WTC11 (cell line): ENCODE measurements around the gene EFS. TPM values are rescaled to one million over a fixed set of nuclear protein-coding genes. Genes with fewer than 3 reads are reported as not detected.

ENCODE experiments used
- ATAC-seq: fragments of 200-7000 bp; cut with Tn5 transposase; 2 replicates; pipeline ENCODE4 v1.10.0; 2021; ENCODE audit warnings: mild to moderate bottlenecking, moderate library complexity
- CTCF ChIA-PET: fragments of 300-600 bp; sonication (Branson Sonifier 250); formaldehyde crosslinking; loops from one replicate; lab custom pipeline; 2021; ENCODE audit warnings: antibody characterized with exemption; lab: Charles Lee
- POLR2A ChIA-PET: fragments of 350-600 bp; sonication (Branson Sonifier 250); formaldehyde crosslinking; loops from one replicate; lab custom pipeline; 2021; ENCODE audit warnings: antibody characterized with exemption; lab: Charles Lee
- DNase-seq: peaks from one replicate; pipeline ENCODE4 v3.0.0; 2021; ENCODE audit warnings: low spot score
- H3K27ac Mint-ChIP-seq: 2 replicates; pipeline ENCODE4 v1.8.0; 2021; ENCODE audit warnings: mixed read lengths
- H3K27me3 Mint-ChIP-seq: 2 replicates; pipeline ENCODE4 v1.8.0; 2021; ENCODE audit warnings: low read depth, mild to moderate bottlenecking, moderate library complexity, mixed read lengths
- H3K36me3 Mint-ChIP-seq: 2 replicates; pipeline ENCODE4 v1.8.0; 2021; ENCODE audit warnings: mixed read lengths
- H3K4me1 Mint-ChIP-seq: 2 replicates; pipeline ENCODE4 v1.8.0; 2022; ENCODE audit warnings: mixed read lengths
- H3K4me3 Mint-ChIP-seq: 2 replicates; pipeline ENCODE4 v1.8.0; 2021; ENCODE audit warnings: mild to moderate bottlenecking, moderate library complexity, mixed read lengths
- H3K9me3 Mint-ChIP-seq: 2 replicates; pipeline ENCODE4 v1.8.0; 2021; ENCODE audit warnings: mixed read lengths
- FOXJ3 ChIP-seq: sonication (generic); formaldehyde crosslinking; IDR thresholded peaks from 2 replicates; pipeline ENCODE4 v1.9.0; 2021; ENCODE audit warnings: missing genetic modification reagents, mild to moderate bottlenecking, borderline replicate concordance
- FOXK1 ChIP-seq: sonication (generic); formaldehyde crosslinking; IDR thresholded peaks from 2 replicates; pipeline ENCODE4 v1.8.0; 2022; ENCODE audit warnings: mild to moderate bottlenecking, moderate library complexity, missing genetic modification reagents
- HMGA2 ChIP-seq: fragments of 250-450 bp; sonication (Bioruptor Pico); IDR thresholded peaks from 2 replicates; pipeline ENCODE4 v1.4.0; 2021; ENCODE audit warnings: mild to moderate bottlenecking, moderate library complexity
- JAZF1 ChIP-seq: fragments of 250-450 bp; sonication (Bioruptor Pico); IDR thresholded peaks from 2 replicates; pipeline ENCODE4 v1.9.0; 2021; ENCODE audit warnings: moderate library complexity, mild to moderate bottlenecking, inconsistent platforms
- MXD4 ChIP-seq: fragments of 250-450 bp; sonication (Bioruptor Pico); IDR thresholded peaks from 2 replicates; pipeline ENCODE4 v1.8.0; 2021; ENCODE audit warnings: mild to moderate bottlenecking, moderate library complexity, borderline replicate concordance
- PRRX2 ChIP-seq: fragments of 250-450 bp; sonication (Bioruptor Pico); IDR thresholded peaks from 2 replicates; pipeline ENCODE4 v1.8.0; 2021; ENCODE audit warnings: mild to moderate bottlenecking
- SMAD3 ChIP-seq: sonication (generic); formaldehyde crosslinking; IDR thresholded peaks from 2 replicates; pipeline ENCODE4 v1.8.0; 2022; ENCODE audit warnings: missing genetic modification reagents, mild to moderate bottlenecking, borderline replicate concordance
- ZBTB21 ChIP-seq: sonication (generic); formaldehyde crosslinking; IDR thresholded peaks from 2 replicates; pipeline ENCODE4 v1.8.1; 2023; ENCODE audit warnings: mild to moderate bottlenecking, missing genetic modification reagents, borderline replicate concordance
- total RNA-seq: library from RNA; stranded (reverse); gene quantifications from 3 replicates; pipeline ENCODE4 v1.2.3, GENCODE V29; 2021
- TF ChIP-seq, protein P1 (sequence below): sonication (generic); formaldehyde crosslinking; IDR thresholded peaks from 2 replicates; pipeline ENCODE4 v1.8.1; 2023; ENCODE audit warnings: mild to moderate bottlenecking, missing genetic modification reagents, moderate library complexity
- TF ChIP-seq, protein P2 (sequence below): sonication (generic); formaldehyde crosslinking; conservative IDR thresholded peaks from 2 replicates; pipeline ENCODE4 v1.8.1; 2023; ENCODE audit warnings: mild to moderate bottlenecking, low read depth, missing genetic modification reagents, moderate library complexity
- TF ChIP-seq, protein P3 (sequence below): sonication (generic); formaldehyde crosslinking; IDR thresholded peaks from 2 replicates; pipeline ENCODE4 v1.8.1; 2022; ENCODE audit warnings: low read depth, mild to moderate bottlenecking, moderate library complexity, missing genetic modification reagents, borderline replicate concordance
- TF ChIP-seq, protein P4 (sequence below): fragments of 250-450 bp; sonication (Bioruptor Pico); IDR thresholded peaks from 2 replicates; pipeline ENCODE4 v2.1.2; 2022; ENCODE audit warnings: mild to moderate bottlenecking, moderate library complexity
- TF ChIP-seq, protein P5 (sequence below): fragments of 200-600 bp; IDR thresholded peaks from 2 replicates; pipeline ENCODE4 v1.8.0; 2022; ENCODE audit warnings: antibody characterized with exemption
- TF ChIP-seq, protein P6 (sequence below): sonication (generic); formaldehyde crosslinking; IDR thresholded peaks from 2 replicates; pipeline ENCODE4 v1.8.0; 2023; ENCODE audit warnings: missing genetic modification reagents
- TF ChIP-seq, protein P7 (sequence below): sonication (generic); formaldehyde crosslinking; IDR thresholded peaks from 2 replicates; pipeline ENCODE4 v1.8.0; 2023; ENCODE audit warnings: mild to moderate bottlenecking, missing genetic modification reagents
- TF ChIP-seq, protein P8 (sequence below): sonication (generic); formaldehyde crosslinking; IDR thresholded peaks from 2 replicates; pipeline ENCODE4 v1.8.1; 2022; ENCODE audit warnings: missing genetic modification reagents, borderline replicate concordance
- TF ChIP-seq, protein P9 (sequence below): fragments of 250-450 bp; sonication (Bioruptor Pico); IDR thresholded peaks from 2 replicates; pipeline ENCODE4 v1.9.0; 2021; ENCODE audit warnings: mild to moderate bottlenecking
- TF ChIP-seq, protein P10 (sequence below): fragments of 250-450 bp; sonication (Bioruptor Pico); IDR thresholded peaks from 2 replicates; pipeline ENCODE4 v1.9.0; 2021; ENCODE audit warnings: mild to moderate bottlenecking

Gene EFS
- total RNA-seq, 1 experiment from 2014 or later, result 35.3 TPM

DNA sequence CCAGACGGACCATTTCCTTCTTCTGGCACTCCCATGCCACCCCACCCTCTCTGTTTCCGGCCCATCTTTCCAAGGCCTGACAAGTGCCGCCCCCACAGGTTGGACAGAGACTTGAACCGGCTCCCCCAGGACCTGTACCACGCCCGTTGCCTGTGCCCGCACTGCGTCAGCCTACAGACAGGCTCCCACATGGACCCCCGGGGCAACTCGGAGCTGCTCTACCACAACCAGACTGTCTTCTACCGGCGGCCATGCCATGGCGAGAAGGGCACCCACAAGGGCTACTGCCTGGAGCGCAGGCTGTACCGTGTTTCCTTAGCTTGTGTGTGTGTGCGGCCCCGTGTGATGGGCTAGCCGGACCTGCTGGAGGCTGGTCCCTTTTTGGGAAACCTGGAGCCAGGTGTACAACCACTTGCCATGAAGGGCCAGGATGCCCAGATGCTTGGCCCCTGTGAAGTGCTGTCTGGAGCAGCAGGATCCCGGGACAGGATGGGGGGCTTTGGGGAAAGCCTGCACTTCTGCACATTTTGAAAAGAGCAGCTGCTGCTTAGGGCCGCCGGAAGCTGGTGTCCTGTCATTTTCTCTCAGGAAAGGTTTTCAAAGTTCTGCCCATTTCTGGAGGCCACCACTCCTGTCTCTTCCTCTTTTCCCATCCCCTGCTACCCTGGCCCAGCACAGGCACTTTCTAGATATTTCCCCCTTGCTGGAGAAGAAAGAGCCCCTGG is 10.7 kb upstream of the EFS start:
- ChIA-PET POLR2A (interaction anchor here (1.2 to 1.5 kb wide), 3 partner anchors 10 to 49 kb away, joined by 3 to 4 read pairs (median 4); no protein-coding TSS in a partner anchor), CTCF (interaction anchor here (0.9 to 3.6 kb wide), 19 partner anchors 8 to 307 kb away, joined by 3 to 38 read pairs (median 7); partner anchors contain the start of genes PABPN1 and SLC22A17)
- ATAC-seq, result no peak
- Mint-ChIP-seq H3K36me3 (no peaks in the 10 kb centered on the region), H3K9me3 (no peaks in the 10 kb centered on the region), H3K27ac (no peak overlapping the region), H3K4me3 (no peak overlapping the region), H3K27me3 (peaks cover 61% of the 10 kb centered on the region), H3K4me1 (peaks cover 11% of the 10 kb centered on the region)
- no peak for DNase-seq
- TF ChIP-seq, protein P1, sequence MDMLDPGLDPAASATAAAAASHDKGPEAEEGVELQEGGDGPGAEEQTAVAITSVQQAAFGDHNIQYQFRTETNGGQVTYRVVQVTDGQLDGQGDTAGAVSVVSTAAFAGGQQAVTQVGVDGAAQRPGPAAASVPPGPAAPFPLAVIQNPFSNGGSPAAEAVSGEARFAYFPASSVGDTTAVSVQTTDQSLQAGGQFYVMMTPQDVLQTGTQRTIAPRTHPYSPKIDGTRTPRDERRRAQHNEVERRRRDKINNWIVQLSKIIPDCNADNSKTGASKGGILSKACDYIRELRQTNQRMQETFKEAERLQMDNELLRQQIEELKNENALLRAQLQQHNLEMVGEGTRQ (CRISPR knock-in tag), result no peak
- TF ChIP-seq JAZF1 (no peak), FOXK1 (CRISPR knock-in tag) (no peak), MXD4 (no peak), HMGA2 (CRISPR knock-in tag) (no peak), PRRX2 (CRISPR knock-in tag) (no peak), SMAD3 (CRISPR knock-in tag) (no peak), ZBTB21 (CRISPR knock-in tag) (no peak), FOXJ3 (CRISPR knock-in tag) (no peak)
- TF ChIP-seq, protein P2, sequence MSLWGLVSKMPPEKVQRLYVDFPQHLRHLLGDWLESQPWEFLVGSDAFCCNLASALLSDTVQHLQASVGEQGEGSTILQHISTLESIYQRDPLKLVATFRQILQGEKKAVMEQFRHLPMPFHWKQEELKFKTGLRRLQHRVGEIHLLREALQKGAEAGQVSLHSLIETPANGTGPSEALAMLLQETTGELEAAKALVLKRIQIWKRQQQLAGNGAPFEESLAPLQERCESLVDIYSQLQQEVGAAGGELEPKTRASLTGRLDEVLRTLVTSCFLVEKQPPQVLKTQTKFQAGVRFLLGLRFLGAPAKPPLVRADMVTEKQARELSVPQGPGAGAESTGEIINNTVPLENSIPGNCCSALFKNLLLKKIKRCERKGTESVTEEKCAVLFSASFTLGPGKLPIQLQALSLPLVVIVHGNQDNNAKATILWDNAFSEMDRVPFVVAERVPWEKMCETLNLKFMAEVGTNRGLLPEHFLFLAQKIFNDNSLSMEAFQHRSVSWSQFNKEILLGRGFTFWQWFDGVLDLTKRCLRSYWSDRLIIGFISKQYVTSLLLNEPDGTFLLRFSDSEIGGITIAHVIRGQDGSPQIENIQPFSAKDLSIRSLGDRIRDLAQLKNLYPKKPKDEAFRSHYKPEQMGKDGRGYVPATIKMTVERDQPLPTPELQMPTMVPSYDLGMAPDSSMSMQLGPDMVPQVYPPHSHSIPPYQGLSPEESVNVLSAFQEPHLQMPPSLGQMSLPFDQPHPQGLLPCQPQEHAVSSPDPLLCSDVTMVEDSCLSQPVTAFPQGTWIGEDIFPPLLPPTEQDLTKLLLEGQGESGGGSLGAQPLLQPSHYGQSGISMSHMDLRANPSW (CRISPR knock-in tag), result no peak
- TF ChIP-seq, protein P3, sequence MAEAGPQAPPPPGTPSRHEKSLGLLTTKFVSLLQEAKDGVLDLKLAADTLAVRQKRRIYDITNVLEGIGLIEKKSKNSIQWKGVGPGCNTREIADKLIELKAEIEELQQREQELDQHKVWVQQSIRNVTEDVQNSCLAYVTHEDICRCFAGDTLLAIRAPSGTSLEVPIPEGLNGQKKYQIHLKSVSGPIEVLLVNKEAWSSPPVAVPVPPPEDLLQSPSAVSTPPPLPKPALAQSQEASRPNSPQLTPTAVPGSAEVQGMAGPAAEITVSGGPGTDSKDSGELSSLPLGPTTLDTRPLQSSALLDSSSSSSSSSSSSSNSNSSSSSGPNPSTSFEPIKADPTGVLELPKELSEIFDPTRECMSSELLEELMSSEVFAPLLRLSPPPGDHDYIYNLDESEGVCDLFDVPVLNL, result no peak
- TF ChIP-seq, protein P4, sequence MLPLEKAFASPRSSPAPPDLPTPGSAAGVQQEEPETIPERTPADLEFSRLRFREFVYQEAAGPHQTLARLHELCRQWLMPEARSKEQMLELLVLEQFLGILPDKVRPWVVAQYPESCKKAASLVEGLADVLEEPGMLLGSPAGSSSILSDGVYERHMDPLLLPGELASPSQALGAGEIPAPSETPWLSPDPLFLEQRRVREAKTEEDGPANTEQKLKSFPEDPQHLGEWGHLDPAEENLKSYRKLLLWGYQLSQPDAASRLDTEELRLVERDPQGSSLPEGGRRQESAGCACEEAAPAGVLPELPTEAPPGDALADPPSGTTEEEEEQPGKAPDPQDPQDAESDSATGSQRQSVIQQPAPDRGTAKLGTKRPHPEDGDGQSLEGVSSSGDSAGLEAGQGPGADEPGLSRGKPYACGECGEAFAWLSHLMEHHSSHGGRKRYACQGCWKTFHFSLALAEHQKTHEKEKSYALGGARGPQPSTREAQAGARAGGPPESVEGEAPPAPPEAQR, result no peak
- TF ChIP-seq, protein P5, sequence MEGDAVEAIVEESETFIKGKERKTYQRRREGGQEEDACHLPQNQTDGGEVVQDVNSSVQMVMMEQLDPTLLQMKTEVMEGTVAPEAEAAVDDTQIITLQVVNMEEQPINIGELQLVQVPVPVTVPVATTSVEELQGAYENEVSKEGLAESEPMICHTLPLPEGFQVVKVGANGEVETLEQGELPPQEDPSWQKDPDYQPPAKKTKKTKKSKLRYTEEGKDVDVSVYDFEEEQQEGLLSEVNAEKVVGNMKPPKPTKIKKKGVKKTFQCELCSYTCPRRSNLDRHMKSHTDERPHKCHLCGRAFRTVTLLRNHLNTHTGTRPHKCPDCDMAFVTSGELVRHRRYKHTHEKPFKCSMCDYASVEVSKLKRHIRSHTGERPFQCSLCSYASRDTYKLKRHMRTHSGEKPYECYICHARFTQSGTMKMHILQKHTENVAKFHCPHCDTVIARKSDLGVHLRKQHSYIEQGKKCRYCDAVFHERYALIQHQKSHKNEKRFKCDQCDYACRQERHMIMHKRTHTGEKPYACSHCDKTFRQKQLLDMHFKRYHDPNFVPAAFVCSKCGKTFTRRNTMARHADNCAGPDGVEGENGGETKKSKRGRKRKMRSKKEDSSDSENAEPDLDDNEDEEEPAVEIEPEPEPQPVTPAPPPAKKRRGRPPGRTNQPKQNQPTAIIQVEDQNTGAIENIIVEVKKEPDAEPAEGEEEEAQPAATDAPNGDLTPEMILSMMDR, result no peak
- TF ChIP-seq, protein P6, sequence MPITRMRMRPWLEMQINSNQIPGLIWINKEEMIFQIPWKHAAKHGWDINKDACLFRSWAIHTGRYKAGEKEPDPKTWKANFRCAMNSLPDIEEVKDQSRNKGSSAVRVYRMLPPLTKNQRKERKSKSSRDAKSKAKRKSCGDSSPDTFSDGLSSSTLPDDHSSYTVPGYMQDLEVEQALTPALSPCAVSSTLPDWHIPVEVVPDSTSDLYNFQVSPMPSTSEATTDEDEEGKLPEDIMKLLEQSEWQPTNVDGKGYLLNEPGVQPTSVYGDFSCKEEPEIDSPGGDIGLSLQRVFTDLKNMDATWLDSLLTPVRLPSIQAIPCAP (CRISPR knock-in tag), result no peak
- TF ChIP-seq, protein P7, sequence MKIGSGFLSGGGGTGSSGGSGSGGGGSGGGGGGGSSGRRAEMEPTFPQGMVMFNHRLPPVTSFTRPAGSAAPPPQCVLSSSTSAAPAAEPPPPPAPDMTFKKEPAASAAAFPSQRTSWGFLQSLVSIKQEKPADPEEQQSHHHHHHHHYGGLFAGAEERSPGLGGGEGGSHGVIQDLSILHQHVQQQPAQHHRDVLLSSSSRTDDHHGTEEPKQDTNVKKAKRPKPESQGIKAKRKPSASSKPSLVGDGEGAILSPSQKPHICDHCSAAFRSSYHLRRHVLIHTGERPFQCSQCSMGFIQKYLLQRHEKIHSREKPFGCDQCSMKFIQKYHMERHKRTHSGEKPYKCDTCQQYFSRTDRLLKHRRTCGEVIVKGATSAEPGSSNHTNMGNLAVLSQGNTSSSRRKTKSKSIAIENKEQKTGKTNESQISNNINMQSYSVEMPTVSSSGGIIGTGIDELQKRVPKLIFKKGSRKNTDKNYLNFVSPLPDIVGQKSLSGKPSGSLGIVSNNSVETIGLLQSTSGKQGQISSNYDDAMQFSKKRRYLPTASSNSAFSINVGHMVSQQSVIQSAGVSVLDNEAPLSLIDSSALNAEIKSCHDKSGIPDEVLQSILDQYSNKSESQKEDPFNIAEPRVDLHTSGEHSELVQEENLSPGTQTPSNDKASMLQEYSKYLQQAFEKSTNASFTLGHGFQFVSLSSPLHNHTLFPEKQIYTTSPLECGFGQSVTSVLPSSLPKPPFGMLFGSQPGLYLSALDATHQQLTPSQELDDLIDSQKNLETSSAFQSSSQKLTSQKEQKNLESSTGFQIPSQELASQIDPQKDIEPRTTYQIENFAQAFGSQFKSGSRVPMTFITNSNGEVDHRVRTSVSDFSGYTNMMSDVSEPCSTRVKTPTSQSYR, result no peak
- TF ChIP-seq, protein P8, sequence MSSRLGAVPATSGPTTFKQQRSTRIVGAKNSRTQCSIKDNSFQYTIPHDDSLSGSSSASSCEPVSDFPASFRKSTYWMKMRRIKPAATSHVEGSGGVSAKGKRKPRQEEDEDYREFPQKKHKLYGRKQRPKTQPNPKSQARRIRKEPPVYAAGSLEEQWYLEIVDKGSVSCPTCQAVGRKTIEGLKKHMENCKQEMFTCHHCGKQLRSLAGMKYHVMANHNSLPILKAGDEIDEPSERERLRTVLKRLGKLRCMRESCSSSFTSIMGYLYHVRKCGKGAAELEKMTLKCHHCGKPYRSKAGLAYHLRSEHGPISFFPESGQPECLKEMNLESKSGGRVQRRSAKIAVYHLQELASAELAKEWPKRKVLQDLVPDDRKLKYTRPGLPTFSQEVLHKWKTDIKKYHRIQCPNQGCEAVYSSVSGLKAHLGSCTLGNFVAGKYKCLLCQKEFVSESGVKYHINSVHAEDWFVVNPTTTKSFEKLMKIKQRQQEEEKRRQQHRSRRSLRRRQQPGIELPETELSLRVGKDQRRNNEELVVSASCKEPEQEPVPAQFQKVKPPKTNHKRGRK (CRISPR knock-in tag), result no peak
- TF ChIP-seq, protein P9, sequence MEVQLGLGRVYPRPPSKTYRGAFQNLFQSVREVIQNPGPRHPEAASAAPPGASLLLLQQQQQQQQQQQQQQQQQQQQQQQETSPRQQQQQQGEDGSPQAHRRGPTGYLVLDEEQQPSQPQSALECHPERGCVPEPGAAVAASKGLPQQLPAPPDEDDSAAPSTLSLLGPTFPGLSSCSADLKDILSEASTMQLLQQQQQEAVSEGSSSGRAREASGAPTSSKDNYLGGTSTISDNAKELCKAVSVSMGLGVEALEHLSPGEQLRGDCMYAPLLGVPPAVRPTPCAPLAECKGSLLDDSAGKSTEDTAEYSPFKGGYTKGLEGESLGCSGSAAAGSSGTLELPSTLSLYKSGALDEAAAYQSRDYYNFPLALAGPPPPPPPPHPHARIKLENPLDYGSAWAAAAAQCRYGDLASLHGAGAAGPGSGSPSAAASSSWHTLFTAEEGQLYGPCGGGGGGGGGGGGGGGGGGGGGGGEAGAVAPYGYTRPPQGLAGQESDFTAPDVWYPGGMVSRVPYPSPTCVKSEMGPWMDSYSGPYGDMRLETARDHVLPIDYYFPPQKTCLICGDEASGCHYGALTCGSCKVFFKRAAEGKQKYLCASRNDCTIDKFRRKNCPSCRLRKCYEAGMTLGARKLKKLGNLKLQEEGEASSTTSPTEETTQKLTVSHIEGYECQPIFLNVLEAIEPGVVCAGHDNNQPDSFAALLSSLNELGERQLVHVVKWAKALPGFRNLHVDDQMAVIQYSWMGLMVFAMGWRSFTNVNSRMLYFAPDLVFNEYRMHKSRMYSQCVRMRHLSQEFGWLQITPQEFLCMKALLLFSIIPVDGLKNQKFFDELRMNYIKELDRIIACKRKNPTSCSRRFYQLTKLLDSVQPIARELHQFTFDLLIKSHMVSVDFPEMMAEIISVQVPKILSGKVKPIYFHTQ (CRISPR knock-in tag), result no peak
- TF ChIP-seq, protein P10, sequence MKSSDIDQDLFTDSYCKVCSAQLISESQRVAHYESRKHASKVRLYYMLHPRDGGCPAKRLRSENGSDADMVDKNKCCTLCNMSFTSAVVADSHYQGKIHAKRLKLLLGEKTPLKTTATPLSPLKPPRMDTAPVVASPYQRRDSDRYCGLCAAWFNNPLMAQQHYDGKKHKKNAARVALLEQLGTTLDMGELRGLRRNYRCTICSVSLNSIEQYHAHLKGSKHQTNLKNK, result no peak
